HepG2 (cell line): ENCODE data around the gene ING2. TPM values are rescaled to one million over a fixed set of nuclear protein-coding genes. Genes with fewer than 3 reads are reported as not detected.
A peak's percentile ranks its signal among the peaks of the same experiment; 100 is the strongest.

Experiments
- MATR3 ChIP-seq: sonication (generic); formaldehyde crosslinking; IDR thresholded peaks from 2 replicates; pipeline ENCODE4 v1.4.0; 2020; ENCODE audit warnings: missing genetic modification reagents
- NFKB2 ChIP-seq: sonication (generic); formaldehyde crosslinking; IDR thresholded peaks from 2 replicates; pipeline ENCODE4 v1.4.0; 2020; ENCODE audit warnings: missing genetic modification reagents, borderline replicate concordance
- SNAI1 ChIP-seq: sonication (generic); formaldehyde crosslinking; IDR thresholded peaks from 2 replicates; pipeline ENCODE4 v1.5.0; 2020; ENCODE audit warnings: mild to moderate bottlenecking, missing genetic modification reagents, borderline replicate concordance
- TEAD3 ChIP-seq: optimal IDR thresholded peaks from 2 replicates; pipeline ENCODE3; 2016; ENCODE audit warnings: borderline replicate concordance
- USF2 ChIP-seq, 2 experiments: sonication (generic) in 1 of 2; formaldehyde crosslinking in 1 of 2; IDR thresholded peaks; 2 replicates each; pipeline versions ENCODE4 v1.5.1 to v1.6.1; 2011 to 2020; ENCODE audit warnings: borderline replicate concordance in 1 of 2, low read depth in 1 of 2, low read length in 1 of 2, mild to moderate bottlenecking in 1 of 2, missing genetic modification reagents in 1 of 2, moderate library complexity in 1 of 2
- ZNF280D ChIP-seq: sonication (generic); formaldehyde crosslinking; IDR thresholded peaks from 2 replicates; pipeline ENCODE4 v1.5.1; 2020; ENCODE audit warnings: mild to moderate bottlenecking, missing genetic modification reagents
- ZNF460 ChIP-seq: sonication (generic); formaldehyde crosslinking; IDR thresholded peaks from 2 replicates; pipeline ENCODE4 v1.5.1; 2020; ENCODE audit warnings: missing genetic modification reagents, mild to moderate bottlenecking, borderline replicate concordance
- ZNF549 ChIP-seq: sonication (generic); formaldehyde crosslinking; IDR thresholded peaks from 2 replicates; pipeline ENCODE4 v1.5.0; 2020; ENCODE audit warnings: missing genetic modification reagents
- ZNF710 ChIP-seq: sonication (generic); formaldehyde crosslinking; IDR thresholded peaks from 2 replicates; pipeline ENCODE4 v1.5.0; 2020; ENCODE audit warnings: mild to moderate bottlenecking, missing genetic modification reagents, borderline replicate concordance
- ZSCAN5A ChIP-seq: sonication (generic); formaldehyde crosslinking; IDR thresholded peaks from 2 replicates; pipeline ENCODE4 v1.8.0; 2022; ENCODE audit warnings: mild to moderate bottlenecking, missing genetic modification reagents, borderline replicate concordance
- polyA plus RNA-seq, 8 experiments: library from polyadenylated mRNA; depleted of rRNA in 3 of 8; stranded (reverse) in 7 of 8; unstranded in 1 of 8; fragments of >200 nt; fragmentation: Illumina TruSeq in 4 of 8; extraction: Trizol in 4 of 8; gene quantifications; 2 replicates each; pipeline versions ENCODE4 v1.2.1 to v1.2.3, GENCODE V29; 2011 to 2016; ENCODE audit warnings: low read depth in 4 of 8, missing spikeins in 1 of 8, mixed read lengths in 1 of 8; ENCODE audit not compliant: insufficient read depth in 1 of 8
- total RNA-seq, 5 experiments: library from RNA; depleted of rRNA; stranded (reverse); fragments of >200 nt; fragmentation: Illumina TruSeq; extraction: Trizol; gene quantifications; 2 replicates each; pipeline ENCODE4 v1.2.3, GENCODE V29; 2016; ENCODE audit warnings: low read depth in 1 of 5
- TF ChIP-seq, protein P1 (sequence below): sonication (generic); formaldehyde crosslinking; IDR thresholded peaks from 2 replicates; pipeline ENCODE4 v1.4.0; 2020; ENCODE audit warnings: missing genetic modification reagents, borderline replicate concordance
- TF ChIP-seq, protein P2 (sequence below): sonication (generic); formaldehyde crosslinking; IDR thresholded peaks from 2 replicates; pipeline ENCODE4 v1.5.0; 2020; ENCODE audit warnings: mild to moderate bottlenecking, missing genetic modification reagents

ING2 gene
- total and polyA plus RNA-seq, 2 of the 13 experiments (the other 11 are each of a cell fraction or from before 2014, with no cell fraction given): 6.6 to 12.4 TPM

DNA sequence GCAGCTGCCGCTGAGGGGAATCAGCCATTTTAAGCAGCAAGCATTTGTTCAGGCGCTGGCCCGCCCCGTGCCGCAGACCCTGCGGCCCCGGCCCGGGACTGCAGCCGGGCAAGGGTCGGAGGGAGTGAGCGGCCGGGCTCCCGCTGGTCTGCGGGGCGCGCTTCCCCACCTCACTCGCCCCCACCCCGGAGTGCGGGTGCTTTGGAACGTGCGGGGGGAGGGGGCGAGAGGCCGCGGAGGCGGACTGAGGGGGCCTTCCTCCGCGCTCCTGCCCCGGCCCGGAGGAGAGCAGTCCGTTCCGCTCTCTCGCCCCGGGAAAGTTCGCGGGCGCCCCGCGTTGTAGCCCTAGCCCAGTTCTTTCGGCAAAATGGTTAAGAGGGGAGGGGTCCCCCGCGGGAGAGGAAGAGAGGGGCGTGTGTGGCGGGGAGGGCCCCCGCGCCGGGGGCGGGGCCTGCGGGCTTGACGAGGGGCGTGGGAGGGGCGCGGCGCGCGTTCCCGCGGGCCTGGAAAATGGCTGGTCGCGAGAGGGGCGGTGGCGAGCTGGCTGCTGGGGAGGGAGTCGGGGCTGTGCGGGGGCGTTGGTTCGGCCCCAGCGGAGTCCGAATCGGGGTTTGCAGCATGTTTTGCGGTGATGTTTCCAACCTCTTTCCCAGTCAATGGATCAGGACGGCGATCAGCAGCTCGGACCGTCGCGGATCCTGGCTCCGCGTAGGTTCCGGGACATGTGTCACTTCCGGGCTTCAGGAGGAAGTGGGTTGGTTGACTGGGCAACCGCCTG, 942 bp downstream of the ING2 start (continued):
- TF ChIP-seq ZSCAN5A (CRISPR knock-in tag) (no peak), ZNF280D (CRISPR knock-in tag) (no peak), ZNF460 (no peak), MATR3 (CRISPR knock-in tag) (no peak), USF2 (IDR thresholded peaks at IDR 0.05; ENCODE audit: low read depth, low read length) (no peak), USF2 (CRISPR knock-in tag; IDR thresholded peaks at IDR 0.05; ENCODE audit: borderline replicate concordance) (no peak), SNAI1 (CRISPR knock-in tag) (no peak), ZNF710 (CRISPR knock-in tag) (no peak), ZNF549 (CRISPR knock-in tag) (0 out of 2 replicates have a peak, but pooled peaks have one; percentile 11), TEAD3 (CRISPR knock-in tag) (peak; percentile 5), NFKB2 (CRISPR knock-in tag) (no peak)
- TF ChIP-seq, protein P1, sequence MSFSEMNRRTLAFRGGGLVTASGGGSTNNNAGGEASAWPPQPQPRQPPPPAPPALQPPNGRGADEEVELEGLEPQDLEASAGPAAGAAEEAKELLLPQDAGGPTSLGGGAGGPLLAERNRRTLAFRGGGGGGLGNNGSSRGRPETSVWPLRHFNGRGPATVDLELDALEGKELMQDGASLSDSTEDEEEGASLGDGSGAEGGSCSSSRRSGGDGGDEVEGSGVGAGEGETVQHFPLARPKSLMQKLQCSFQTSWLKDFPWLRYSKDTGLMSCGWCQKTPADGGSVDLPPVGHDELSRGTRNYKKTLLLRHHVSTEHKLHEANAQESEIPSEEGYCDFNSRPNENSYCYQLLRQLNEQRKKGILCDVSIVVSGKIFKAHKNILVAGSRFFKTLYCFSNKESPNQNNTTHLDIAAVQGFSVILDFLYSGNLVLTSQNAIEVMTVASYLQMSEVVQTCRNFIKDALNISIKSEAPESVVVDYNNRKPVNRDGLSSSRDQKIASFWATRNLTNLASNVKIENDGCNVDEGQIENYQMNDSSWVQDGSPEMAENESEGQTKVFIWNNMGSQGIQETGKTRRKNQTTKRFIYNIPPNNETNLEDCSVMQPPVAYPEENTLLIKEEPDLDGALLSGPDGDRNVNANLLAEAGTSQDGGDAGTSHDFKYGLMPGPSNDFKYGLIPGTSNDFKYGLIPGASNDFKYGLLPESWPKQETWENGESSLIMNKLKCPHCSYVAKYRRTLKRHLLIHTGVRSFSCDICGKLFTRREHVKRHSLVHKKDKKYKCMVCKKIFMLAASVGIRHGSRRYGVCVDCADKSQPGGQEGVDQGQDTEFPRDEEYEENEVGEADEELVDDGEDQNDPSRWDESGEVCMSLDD (CRISPR knock-in tag): no peak
- TF ChIP-seq, protein P2, sequence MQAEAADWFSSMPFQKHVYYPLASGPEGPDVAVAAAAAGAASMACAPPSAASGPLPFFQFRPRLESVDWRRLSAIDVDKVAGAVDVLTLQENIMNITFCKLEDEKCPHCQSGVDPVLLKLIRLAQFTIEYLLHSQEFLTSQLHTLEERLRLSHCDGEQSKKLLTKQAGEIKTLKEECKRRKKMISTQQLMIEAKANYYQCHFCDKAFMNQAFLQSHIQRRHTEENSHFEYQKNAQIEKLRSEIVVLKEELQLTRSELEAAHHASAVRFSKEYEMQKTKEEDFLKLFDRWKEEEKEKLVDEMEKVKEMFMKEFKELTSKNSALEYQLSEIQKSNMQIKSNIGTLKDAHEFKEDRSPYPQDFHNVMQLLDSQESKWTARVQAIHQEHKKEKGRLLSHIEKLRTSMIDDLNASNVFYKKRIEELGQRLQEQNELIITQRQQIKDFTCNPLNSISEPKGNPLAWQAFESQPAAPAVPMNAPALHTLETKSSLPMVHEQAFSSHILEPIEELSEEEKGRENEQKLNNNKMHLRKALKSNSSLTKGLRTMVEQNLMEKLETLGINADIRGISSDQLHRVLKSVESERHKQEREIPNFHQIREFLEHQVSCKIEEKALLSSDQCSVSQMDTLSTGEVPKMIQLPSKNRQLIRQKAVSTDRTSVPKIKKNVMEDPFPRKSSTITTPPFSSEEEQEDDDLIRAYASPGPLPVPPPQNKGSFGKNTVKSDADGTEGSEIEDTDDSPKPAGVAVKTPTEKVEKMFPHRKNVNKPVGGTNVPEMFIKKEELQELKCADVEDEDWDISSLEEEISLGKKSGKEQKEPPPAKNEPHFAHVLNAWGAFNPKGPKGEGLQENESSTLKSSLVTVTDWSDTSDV: peak; percentile 53; the same call in 1 of the 2 replicates
